ENCODE results near the gene MYO5A.

MYO5A gene

GRCh38 chr15:52283281-52283680 lies 245.4 kb downstream of the MYO5A start:
- DNase-seq = no peak

GRCh38 chr15:52282418-52282817 lies 246.3 kb downstream of the MYO5A start:
- DNase-seq = no peak

DNA sequence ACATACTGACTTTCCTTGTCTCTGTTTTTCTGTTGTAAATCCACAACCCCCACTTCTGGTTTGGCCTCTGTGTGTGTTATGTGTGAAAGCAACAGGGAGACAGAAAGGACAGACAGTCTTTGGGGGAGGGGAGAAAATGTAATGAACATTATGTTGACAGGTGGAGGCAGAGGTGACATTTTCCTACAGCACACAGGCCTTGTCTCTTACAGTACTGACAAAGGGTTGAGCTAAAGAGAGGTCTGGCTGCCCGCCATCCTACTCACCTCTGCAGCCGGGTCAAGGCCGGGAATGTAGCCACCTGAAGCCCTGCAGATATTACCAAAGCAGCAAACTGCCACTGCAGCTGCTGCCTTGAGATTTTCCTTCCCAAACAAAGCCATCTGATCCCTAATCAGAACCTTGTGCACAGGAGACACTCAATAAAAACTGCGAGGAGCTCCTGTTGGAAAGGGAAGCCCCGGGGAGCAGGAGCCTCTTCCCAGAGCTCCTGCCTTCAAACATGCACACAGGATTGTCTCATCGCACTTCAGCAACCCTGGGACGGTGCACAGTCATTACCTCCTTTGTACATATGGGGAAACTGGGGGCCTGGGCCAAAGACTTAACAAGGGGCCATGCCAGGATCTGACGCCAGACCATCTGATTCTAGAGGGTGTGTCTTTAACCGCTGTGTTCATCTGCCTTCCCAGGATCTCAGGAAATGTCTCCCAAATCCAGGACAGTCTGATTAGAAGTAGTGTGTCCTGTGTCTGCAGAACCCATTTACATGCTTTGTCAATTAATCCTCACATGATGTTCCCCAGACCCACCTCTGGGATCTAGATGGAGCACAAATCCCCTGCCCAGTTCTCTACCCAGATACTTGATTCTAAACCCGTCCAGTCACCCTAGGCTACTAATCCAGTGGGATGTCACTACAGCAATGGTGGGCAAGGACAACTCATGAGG lies 247.3 kb downstream of the MYO5A start:
- peak in 1 of 2 experiments; percentile 13 for DNase-seq

DNA sequence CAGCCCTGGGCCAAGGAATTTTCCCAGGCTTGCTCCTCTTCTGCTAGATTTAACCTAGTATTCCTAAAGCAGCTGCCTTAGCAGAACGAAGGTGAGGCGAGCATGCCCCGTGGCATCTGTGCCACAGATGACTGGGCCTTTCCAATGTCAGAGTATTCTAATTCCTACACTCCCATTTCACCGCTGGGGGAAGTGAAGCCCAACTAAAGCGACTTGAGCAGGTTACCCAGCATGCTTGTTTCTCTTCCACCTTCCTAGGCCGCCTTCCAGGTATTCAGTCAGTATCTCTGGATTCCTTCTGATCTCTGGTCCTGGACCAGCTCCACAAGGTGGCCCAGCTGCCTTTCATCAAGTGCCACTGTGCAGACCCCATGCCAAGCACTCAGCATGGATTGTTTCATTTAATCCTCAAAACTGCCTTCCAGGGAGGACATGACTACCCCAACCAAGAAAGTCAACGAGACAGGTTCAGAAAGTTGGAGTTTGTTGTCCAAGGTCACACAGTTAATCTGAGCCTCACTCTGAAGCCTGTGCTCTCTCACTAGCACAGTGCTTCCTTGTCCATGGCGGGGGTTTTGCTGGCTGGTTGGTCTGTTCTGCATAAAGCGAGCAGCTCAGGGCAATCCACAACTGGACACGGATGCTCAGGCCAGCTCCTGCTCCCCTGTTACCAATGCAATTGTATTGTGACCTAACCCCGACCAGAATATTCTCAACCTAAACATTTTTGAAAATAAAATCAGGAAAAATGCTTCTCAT lies 248.2 kb downstream of the MYO5A start:
- no peak for DNase-seq

DNA sequence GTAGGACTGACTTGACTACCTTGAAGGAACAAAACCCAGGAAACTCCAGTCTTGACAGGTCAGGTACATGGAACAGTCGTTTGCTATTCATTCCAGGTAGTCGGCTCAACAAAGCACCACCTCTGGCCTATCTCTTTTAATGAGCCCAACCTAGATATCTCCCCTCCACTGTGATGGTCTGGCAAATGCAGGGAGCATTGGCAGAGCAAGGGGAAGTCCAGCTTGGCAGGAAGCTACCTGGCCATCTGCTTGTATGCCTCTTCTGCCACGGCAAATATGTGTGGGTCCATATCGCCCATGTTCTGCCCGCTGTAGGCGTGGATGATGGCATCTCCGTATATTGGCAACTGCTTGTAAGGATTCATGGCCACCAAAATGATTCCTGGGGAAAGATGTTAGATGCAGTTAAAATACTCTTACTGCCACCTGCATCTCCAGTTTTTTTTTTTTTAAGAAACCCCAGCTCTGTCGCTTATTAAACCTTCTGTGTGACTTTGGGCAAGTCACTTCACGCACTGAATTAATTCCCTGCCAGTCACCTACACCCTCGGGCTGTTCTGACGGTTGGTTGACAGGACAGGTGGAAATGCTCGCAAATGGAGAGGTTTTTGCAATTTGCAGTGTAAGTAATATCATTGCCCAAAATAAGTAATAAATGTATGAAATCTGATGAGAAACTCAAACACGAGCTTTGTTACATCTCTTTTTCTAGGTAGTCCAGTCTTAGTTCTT lies 249.9 kb downstream of the MYO5A start:
- DNase-seq = no peak

DNA sequence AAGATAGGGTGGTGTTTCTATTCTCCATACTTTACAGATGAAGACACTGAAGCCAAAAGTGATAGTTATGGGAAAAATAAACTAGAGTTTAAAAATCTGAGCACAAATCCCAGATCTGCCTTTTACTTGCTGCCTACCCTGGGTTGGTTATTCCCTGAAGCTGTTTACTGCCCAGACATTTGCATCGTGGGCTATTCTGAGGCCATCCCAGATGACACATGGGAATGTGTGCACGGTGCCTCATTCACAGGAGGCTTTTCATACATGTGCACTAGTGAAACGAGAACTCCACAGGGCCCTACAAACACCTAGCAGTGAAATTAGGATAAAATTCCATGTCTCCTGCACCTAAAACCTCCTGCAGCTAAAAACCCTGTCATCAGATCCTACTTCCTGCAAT lies 250.5 kb downstream of the MYO5A start:
- DNase-seq = no peak

DNA sequence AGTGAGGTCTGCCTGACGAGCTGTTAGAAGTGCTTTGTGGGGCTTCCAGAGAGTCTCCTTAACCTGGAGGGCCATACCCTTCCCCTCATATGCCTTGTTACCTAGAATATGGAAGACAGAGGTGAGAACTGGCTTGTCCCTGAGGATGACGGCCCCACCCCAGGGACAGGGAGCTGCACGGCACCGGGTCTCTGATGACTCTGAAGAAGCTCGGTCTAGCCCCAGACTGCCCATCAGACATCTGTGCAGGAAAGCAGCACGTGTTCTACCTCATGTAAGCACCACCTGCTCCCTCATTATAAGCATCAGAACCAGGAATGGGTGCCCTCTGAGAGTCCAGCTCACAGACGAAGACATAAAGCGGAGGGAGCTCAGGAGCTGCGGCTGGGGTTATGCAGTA lies 251.1 kb downstream of the MYO5A start:
- DNase-seq = no peak

DNA sequence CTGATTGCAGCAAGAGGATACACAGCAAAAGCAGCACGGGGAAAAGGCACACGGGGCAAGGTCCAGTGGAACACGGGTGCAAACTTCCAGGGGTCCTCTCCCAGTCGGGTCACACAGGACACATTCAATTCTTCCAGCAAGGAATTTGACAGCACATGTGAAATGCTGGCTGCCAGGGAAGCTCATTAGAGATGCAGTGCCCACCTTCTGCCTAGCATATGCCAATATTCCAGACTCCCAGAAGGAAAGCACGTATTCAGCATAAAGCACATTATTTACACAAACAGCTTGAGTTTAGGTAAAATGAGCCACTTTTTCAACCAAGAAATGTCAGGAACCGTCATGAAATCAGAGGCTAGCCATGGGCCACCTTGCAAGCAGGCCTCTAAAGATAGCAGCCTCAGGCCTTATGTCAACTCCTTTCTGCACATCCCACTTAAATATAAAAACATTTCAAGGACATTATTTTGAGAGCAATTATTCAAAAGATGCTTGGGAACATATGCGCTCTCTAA lies 252.4 kb downstream of the MYO5A start:
- DNase-seq = no peak

DNA sequence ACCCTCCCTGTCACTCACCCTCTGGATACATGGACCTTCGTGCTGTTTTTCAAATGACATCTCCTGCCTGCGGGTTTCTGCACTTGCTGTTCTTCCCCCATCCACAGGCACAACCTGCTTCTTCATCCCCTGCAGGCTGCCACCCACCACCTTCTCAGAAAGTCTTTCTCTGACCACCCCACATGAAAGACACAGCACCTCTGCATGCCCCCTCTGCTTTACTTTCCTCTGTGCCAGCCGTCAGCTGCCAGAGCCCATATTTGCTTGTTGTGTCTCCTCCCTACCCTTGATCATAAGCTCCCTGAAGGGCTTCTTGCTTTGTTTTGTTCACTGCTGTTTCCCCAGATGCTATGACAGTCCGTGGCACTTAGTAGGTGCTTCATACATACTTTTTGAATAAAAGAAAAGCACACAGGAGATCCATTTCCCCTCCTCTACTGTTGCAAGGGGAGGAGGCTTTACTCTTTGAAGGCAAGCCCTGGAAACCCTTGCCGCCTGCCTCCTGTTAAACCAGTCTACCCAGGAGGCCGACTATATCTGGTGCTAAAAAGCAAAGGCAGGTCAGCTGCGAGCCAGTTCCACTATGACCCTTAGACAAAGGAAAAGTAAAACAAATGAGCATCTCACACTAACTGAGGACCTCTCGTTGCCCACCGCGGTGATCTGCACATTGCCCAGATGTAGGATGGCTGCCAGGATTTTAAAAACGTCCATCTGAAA lies 265.0 kb downstream of the MYO5A start:
- no peak for DNase-seq

GRCh38 chr15:52262364-52262763 lies 266.3 kb downstream of the MYO5A start:
- DNase-seq = no peak

GRCh38 chr15:52261498-52262242 lies 267.0 kb downstream of the MYO5A start:
- DNase-seq = no peak

DNA sequence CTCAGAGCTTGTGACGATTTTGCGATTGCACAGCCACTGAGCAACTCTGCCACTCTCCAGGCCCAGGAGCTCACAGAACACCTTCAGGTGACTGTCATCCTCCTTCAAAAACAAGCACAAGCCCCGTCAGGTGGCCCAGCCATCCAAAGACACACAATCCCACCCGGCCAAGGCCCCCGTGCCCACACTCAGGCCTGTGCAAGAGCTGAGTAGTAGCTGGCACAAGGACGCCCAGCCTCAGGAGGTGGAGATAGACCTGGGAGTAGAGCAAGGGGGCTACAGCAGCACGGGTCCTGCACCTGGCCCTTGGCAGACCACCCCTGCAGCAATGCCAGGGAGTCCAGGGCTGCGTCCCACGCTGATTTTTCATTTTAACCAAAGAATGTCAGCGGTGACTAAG lies 267.7 kb downstream of the MYO5A start:
- no peak for DNase-seq

GRCh38 chr15:52259503-52259902 lies 269.2 kb downstream of the MYO5A start:
- DNase-seq = no peak

DNA sequence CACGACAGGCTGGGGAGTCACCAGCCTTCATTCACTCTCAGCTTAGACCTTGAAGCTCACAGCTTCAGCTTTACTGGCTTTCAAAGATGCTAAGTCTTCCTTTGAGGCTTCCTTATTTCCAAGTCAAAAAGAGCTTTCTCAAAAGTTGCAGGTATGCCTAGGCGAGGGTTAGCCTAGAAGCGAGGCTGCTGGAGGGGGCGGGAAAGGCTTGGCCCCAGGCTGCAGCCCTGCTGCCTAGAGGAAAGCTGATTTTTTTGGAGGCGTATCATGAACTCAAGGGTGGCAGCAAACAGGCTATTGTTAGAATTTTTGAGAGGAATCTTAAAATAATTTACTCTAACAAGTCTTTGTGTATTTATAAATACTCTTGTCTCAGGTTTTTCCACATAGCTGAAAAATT lies 270.2 kb downstream of the MYO5A start:
- DNase-seq = no peak

GRCh38 chr15:52257734-52258062 lies 271.0 kb downstream of the MYO5A start:
- DNase-seq = peak in 1 of 2 experiments; percentile 37
